Loucy (cell line): ENCODE measurements around the gene ZNF280D.

Experiments used
- EZH2phosphoT487 ChIP-seq: fragments of 200-600 bp; IDR thresholded peaks from 2 replicates; pipeline ENCODE4 v1.6.1; 2018; ENCODE audit warnings: antibody characterized with exemption, mild to moderate bottlenecking, moderate library complexity, borderline replicate concordance
- TF ChIP-seq, protein P1 (sequence below): fragments of 200-600 bp; sonication (generic); conservative IDR thresholded peaks from 2 replicates; pipeline ENCODE4 v1.5.1; 2014; ENCODE audit warnings: mild to moderate bottlenecking, antibody characterized with exemption, low read length

GRCh38 chr15:56654624-56655023 is 78.7 kb downstream of the ZNF280D start:
- TF ChIP-seq, protein P1, sequence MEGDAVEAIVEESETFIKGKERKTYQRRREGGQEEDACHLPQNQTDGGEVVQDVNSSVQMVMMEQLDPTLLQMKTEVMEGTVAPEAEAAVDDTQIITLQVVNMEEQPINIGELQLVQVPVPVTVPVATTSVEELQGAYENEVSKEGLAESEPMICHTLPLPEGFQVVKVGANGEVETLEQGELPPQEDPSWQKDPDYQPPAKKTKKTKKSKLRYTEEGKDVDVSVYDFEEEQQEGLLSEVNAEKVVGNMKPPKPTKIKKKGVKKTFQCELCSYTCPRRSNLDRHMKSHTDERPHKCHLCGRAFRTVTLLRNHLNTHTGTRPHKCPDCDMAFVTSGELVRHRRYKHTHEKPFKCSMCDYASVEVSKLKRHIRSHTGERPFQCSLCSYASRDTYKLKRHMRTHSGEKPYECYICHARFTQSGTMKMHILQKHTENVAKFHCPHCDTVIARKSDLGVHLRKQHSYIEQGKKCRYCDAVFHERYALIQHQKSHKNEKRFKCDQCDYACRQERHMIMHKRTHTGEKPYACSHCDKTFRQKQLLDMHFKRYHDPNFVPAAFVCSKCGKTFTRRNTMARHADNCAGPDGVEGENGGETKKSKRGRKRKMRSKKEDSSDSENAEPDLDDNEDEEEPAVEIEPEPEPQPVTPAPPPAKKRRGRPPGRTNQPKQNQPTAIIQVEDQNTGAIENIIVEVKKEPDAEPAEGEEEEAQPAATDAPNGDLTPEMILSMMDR = no peak
- TF ChIP-seq EZH2phosphoT487 = no peak
